GM21825 (cell line): ENCODE data around the gene SMARCAD1.

Source experiments
- ATAC-seq: cut with Tn5 transposase; IDR thresholded peaks from one replicate; pipeline ENCODE4 v1.9.1; 2021; ENCODE audit warnings: mild to moderate bottlenecking, moderate library complexity; ENCODE audit not compliant: unreplicated experiment

The SMARCAD1 gene, protein sequence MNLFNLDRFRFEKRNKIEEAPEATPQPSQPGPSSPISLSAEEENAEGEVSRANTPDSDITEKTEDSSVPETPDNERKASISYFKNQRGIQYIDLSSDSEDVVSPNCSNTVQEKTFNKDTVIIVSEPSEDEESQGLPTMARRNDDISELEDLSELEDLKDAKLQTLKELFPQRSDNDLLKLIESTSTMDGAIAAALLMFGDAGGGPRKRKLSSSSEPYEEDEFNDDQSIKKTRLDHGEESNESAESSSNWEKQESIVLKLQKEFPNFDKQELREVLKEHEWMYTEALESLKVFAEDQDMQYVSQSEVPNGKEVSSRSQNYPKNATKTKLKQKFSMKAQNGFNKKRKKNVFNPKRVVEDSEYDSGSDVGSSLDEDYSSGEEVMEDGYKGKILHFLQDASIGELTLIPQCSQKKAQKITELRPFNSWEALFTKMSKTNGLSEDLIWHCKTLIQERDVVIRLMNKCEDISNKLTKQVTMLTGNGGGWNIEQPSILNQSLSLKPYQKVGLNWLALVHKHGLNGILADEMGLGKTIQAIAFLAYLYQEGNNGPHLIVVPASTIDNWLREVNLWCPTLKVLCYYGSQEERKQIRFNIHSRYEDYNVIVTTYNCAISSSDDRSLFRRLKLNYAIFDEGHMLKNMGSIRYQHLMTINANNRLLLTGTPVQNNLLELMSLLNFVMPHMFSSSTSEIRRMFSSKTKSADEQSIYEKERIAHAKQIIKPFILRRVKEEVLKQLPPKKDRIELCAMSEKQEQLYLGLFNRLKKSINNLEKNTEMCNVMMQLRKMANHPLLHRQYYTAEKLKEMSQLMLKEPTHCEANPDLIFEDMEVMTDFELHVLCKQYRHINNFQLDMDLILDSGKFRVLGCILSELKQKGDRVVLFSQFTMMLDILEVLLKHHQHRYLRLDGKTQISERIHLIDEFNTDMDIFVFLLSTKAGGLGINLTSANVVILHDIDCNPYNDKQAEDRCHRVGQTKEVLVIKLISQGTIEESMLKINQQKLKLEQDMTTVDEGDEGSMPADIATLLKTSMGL

DNA sequence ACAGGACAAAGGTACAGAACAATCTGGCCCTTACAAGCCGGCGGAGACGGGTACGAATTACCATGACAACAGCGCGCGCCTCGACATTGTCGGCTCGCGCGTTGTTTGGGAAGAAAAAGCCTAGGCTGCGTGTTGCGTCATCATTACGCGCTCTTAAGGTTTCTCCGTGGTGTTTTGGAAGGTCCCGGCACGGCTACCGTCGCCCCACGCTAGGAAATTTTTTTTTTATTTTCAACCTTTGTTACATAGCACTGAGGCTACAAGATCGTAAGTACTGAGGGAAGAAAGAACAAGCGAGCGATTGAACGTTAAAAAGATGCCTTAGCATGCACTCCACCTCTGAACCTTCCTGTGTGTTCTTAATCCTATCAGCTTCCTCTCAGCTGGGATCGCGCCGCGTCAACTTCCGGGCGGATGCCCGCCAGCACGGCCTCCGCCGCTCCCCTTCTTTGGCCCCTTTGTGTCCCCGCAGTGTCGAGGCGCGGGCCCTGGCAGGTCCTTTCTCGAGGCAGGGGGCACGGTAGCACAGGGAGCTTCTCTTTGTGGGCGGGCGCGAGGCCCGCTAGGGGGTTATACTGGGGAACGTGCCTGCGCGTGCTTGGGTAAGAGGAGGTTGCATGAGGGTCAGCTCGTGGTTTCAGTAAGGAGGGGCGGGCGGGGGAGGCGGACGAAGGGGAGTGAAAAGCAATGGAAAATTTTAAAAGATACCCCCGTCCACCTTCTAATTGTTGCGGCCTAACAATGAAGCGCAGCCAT lies at the start of gene SMARCAD1:
TSS of gene SMARCAD1 (plus strand) at position 397 of the 756 bp plus-strand sequence. CDS start 530 bp downstream, outside the sequence.
- ATAC-seq: peak; percentile 94

DNA sequence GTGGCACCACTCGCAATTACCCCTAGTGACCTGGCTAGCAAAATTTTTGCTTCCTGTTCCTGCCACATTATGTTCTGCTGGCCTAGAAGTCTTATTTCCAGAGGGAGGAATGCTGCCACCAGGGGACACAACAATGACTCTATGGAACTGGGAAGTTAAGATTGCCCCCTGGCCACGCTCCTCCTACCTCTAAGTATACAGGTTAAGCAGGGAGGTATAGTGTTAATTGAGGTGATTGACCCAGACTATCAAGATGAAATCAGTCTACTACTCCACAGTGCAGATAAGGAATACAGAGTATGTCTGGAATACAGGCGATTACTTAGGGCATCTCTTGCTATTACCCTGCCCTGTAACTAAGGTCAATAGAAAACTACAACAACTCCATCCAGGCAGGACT lies 48.8 kb upstream of the SMARCAD1 start:
- no peak for ATAC-seq

DNA sequence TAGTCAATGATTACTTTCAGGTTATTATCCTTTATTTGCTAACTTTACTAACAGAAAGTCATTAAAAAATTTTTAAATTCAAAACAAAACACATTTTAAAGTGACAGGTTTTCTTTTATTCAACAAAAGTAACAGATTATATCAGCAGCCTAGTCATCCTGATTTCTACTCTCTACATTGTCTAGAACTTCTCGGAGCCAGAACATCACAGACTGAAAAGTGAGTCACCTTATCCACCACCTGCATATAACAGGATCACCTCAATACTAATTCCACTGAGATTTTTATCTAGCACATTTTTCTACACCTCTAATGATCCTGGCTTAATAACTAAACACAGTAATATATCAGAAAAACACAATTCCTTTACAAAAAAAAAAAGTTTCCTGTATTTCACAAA lies 47.9 kb upstream of the SMARCAD1 start:
- no peak for ATAC-seq

DNA sequence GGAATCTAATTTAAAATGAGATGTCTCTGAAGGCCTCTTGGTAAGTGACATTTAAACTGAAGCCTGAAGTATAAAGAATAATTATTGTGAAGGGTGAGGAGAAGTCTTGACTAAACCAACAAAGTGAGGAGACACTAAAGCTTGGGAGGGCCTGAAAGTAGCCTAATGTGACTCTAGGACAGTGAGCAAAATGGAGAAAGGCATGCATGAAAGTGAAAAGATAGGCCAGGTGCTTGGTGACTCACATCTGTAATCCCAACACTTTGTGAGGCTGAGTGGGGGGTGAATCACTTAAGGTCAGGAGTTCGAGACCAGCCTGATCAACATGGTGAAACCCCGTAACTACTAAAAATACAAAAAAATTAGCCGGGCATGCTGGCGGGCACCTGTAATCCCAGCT lies 46.9 kb upstream of the SMARCAD1 start:
- no peak for ATAC-seq

DNA sequence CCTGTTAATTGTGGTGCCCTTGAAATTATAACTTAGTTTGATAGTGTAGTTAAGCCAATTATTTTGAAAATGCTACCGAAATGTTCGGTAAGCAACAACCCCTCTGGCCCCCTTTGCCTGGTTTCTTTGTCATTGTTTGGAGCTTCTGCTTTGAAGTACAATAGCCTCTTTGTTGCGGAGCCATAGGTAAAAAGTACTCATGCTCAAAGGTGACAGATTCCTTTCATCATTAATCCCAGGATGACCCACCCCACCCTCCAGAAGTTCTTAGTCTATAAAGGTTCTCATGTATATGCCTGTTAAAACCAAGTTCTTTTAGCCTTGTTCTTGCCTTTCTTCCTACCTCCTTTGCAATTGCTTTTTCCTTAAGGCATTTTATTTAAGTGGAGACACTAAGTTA lies 42.4 kb upstream of the SMARCAD1 start:
- no peak for ATAC-seq

DNA sequence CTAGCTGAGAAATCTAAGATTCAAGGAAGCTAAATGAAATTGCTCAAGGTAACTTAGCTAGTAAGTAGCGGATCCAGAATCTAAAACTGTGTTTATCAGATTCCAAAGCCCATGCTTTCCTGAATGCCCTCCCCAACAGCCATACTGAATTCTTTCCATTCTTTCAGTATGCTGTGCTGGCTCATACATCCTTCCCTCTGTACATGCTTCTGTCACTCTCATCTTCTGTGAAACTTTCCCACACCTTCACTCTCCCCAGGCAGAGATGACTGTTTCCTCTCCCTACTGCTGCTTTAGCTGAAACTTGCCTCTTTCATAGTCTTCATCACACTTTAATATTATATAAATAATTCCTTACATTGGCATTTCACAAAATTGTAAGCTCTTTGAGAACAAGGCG lies 39.3 kb upstream of the SMARCAD1 start:
- no peak for ATAC-seq

DNA sequence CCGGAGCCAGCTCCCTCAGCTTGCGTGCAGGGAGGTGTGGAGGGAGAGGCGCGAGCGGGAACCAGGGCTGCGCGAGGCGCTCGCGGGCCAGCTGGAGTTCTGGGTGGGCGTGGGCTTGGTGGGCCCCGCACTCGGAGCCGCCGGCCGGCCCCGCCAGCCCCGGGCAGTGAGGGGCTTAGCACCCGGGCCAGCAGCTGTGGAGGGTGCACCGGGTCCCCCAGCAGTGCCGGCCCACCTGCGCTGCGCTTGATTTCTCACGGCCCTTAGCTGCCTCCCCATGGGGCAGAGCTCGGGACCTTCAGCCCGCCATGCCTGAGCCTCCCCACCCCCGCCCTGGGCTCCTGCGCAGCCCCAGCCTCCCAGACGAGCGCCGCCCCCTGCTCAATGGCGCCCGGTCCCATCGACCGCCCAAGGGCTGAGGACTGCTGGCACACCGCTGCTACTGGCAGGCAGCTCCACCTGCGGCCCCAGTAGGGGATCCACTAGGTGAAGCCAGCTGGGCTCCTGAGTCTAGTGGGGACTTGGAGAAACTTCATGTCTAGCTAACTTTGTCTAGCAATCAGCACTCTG lies 37.8 kb upstream of the SMARCAD1 start:
- no peak for ATAC-seq

DNA sequence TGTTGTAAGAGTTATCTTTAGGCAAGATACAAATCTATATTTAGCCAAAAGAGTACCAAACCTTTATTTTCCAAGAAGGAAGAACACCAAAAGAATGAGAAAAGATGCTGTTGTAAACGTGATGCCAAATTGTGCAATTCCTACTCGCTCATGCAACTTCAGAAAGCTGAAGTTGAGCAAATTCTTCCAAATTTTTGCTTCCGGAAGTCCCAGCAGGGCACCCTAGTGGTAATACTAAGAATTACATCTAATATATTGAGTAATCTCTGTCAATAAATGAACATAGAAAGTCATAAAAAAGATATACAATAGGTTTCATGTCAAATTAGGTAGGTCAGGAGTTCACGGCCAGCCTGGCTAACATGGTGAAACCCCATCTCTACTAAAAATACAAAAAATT lies 36.0 kb upstream of the SMARCAD1 start:
- no peak for ATAC-seq

DNA sequence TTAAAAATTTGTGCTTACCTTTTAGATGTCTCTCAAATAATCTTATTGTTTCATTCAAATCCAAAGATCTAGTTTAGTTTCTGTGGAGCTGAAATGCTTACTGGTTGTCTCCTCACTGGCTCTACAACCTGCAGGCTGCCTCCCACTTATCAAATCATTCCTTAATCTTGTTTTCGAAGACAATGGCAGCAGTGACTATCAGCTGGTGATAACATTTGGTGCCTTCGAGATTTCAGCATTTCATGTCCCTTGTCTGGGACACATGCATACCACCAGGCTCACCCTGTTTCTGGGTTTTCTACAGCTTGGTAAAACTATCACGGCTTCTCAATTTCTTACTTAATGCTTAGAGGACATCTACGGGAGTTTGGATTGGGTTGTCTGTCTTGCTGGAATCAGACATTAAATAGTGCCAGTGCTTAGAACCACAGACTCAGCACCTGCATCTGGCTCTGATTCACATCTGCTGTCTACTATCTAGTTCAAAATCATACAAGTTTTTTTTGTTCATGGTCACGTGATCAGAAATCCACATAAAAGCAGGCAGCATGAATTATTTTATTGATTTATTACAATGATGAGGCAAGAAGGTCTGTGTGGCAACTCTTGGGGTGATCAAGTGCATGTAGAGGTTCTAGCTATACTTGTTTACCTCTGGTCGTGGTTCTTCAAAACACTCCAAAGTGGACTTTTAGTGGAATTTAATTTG lies 32.0 kb upstream of the SMARCAD1 start:
- ATAC-seq: no peak

DNA sequence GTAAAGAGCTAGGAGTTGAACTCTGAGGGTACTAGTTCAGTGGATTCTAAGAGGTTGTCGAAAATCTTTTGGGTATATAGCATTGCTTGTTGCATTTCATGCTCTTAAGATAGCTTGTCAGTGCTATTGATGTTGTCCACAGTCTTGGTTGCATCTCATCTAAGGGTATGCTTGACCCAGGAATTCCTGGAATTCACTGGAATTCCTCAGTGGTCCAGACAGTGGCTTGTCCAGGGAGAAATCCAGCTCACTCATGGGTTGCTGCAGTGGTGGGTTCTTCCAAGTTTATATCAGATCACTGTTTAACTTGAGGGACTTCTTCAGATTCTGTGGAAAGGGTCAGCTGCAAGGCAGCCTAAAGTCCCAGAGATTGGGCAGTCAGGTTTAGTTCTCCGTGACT lies 29.8 kb upstream of the SMARCAD1 start:
- ATAC-seq: no peak

DNA sequence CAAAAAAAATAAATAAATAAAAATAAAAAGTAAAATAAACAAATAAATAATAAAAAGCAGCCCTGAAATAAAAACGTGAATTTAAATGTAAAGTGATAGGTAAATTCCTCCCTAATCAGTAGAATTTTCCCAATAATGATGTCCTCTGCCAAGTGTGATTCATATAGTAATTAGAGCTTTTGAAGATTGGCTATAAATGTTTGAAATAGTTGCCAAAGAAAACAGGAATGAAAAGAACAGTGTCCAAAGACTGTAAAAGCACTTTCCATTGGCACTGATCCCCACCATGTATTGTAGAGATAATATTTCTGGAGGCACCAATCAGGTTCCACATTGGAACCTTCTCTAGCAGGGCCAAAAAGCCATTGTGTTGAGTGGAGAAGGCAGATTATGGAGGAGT lies 25.9 kb upstream of the SMARCAD1 start:
- no peak for ATAC-seq

DNA sequence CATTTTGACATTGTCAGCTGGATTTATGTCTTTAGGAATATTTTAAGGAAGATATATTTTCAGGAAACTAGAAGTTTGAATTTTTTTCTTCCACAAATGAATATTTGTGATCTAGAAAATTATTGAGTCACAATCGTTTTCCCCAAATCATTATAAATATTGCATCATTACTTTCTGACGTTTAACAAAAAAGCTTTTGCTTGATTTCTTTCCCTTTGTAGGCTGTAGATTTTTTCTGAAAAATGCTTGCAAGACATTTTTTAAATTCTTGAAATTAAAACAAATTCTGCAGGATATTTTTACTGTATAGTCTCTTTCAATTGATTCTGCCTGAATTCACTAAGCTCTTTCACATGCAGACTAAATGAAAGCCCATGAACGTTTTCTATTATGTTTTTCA lies 4.9 kb upstream of the SMARCAD1 start:
- no peak for ATAC-seq

DNA sequence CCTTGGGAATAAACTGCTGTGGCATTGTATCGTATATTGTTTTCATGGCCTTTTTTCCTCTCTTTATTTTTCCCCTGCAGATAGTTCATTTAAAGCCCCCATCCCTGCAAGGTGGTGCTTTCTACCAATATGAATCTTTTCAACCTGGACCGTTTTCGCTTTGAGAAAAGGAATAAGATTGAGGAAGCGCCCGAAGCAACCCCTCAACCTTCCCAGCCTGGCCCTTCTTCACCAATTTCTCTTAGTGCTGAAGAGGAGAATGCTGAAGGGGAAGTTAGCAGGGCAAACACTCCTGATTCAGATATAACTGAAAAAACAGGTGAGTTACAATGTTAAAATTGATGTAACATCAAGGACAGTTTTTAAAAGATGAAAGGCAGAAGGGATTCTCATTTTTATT lies 601 bp downstream of the SMARCAD1 start:
- no peak for ATAC-seq

DNA sequence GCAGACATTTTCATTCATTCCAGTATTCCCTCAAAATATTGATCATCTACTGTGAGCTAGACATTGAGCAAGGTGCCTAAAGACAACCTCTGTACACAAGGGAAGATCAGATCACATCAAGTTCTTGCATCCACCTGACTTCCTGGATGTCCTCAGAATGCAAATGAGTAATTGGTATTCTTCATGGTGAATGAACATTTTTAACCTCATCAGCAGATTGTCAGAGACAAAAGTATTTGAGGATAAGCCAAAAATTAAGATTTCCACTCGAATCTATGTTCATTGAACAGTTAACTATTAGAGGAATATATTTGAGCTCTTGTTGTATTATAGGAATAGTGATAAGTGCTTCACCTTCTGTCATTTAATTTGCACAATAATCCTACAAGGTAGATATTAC lies 1.3 kb downstream of the SMARCAD1 start:
- no peak for ATAC-seq

DNA sequence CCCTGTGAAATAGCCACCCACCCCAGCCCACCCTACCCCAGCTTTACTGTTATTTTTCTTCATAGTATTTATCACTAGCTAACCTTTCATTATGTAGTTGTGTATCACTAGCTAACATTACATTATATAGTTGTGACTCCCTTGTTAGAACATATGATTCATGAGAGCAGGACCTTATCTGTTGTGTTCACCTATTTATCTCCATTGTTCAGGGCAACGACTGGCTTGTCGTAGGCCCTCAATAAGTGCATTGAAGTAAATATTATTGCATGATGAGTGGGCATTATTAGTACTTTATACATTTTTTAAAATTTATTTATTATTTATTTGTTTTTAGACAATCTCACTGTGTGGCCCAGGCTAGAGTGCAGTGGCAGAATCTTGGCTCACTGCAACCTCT lies 4.2 kb downstream of the SMARCAD1 start:
- no peak for ATAC-seq

DNA sequence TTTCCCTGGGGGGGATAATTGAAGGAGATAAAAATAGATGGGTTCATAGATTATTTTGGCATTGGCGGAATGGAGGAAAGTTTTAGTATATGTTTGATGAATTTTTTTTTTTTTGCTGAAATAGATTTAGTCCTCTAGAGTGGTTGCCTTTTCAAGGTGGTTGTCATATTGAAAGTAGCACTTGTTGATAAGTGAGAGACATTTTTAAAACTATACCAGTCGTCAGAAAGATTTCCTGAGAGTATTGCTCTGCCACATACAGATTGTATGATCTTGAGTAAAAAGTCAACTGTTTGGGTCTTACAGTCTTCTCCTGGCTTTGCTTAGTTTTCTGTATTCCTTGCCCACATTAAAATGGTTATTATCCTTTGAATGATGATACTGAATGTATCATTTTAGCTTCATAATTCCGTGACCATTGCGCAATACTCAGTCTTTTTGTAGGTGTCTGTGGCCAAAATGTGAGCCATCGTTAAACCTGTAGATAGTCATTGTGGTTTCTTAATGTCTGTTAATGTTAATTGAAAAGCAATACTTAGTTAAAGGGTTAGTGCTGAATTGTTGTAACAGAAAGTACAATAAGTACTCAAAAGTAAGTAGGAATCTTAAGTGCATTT lies 7.1 kb downstream of the SMARCAD1 start:
- no peak for ATAC-seq

DNA sequence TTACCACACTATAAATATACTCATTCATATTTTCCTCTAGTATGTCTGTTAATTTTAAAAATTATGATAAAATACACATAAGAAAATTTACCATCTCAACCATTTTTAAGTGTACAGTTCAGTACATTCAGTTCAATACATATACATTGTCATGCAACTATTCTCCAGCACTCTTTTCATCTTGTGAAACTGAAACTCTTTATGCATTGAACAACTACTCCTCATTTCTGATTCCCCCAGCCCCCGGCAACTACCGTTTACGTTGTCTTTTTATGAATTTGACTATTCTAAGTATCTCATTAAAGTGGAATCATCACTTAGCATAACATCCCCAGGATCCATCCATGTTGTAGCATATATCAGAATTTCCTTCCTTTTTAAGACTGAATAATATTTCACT lies 8.7 kb downstream of the SMARCAD1 start:
- no peak for ATAC-seq

DNA sequence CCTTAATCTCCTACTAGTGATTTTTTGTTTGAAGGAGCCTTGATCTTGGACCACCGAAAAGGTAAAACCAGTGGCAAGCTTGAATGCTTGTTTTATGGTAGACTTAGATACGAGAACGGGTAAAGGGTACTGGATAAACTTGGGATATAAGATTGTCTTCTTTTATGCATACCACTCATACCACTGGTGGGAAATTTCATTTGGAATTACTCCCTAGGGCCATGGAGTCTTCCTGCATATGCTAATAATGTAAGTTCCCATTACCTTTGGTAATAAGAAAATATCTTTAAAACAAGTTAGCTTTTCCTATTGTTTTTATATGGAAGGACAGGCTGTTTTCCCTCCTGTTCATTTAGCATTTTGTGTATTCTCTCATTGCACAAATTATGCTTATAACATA lies 11.7 kb downstream of the SMARCAD1 start:
- no peak for ATAC-seq

DNA sequence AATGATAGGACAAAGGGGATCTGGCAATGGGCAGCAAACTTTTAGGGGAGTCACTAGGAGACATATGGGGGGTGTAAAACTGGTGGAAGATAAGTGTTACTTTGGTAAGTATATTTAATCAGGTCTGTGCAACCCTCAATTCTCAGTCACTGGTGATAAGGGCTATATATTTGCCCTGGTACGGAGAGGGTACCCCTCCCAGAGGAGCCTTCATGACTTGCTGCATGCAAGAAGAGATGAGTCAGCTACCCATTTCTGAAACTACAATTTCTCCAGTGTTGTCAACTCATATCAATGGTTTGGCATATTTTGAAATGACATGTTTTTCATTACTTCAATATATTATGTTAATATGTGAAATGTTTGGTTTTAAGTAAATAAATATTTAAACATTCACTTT lies 14.3 kb downstream of the SMARCAD1 start:
- no peak for ATAC-seq

DNA sequence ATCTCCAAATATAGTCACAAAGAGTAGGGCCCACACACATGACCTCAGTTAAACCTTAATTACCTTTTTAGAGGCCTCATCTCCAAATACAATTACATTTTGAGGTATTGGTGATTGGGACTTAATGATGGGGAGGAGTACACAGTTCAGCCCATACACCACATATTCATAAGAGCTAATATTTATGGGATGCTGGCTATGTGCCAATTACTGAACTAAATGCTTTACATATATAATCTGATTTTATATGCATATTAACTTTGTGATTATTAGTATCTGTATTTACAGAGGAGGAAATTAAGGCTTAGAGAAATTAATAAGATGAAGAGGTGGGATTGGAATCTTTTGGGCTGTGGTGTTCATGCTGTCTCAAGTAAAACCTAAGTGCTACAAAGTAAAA lies 17.8 kb downstream of the SMARCAD1 start:
- ATAC-seq: no peak
